Measurements from ENCODE around the gene XPO6.

XPO6 gene

DNA sequence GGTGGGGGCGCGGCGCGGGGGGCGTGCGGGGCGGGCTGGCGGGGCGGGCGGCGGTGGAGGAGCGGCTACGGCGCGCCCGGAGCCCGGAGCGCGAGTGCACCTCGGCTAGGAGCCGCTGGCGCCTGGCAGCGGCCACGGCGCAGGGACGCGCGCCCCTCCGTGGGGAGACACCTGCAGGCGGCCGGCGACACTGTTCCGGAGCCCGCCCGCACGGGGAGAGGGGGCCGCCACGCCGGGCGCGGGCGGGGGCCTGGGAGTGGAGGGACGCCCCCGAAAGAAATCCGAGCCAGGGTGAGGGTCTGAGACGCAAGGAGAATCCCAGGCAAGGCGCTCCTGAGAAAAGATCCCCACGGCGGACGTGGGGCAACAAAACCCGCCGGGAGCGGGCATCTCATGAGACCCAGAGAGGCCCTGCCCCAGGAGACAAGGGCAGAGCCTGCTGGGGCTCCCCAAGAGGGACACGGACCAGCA is 148.1 kb downstream of the XPO6 start, which contains the start of gene GSG1L:
Gene GSG1L, minus strand, starts transcription at position 124 of the 471 bp plus-strand sequence. CDS start 290 bp downstream, outside the sequence.
- DNase-seq (ENCODE audit: low read depth in 2 of 2) = no peak

GRCh38 chr16:28062847-28063521 is 148.8 kb downstream of the XPO6 start:
- DNase-seq (ENCODE audit: low read depth in 2 of 2) = no peak

DNA sequence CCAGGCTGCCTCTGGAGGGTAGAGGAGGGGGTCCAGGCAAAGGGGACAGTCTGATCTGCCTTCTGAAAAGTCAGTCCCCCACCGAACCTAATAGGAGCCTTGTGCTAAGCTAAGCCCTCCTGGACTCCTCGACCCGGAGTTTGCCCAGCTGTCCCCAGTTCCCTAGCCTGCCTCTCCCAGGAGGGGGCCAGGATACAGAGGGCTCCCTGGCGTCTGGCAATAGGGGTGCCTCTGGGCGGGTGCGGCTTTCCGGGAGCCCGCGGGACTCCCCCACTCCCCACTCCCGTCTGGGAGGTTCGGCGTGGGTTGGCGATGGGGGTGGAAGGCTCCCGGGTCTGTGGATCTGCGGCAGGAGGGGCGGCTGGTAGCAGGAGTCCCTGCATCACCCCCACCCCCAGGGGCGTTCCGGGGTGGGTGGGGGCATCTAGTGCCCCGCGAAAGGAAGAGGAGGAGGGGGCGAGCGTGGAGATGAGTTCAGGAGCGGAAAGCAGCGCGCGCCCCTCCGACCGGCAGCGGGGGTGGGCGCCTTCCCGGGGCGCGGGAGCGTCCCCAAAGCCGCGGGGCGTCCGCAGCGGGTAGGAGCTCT is 149.4 kb downstream of the XPO6 start:
- no peak for DNase-seq (ENCODE audit: low read depth in 2 of 2)

DNA sequence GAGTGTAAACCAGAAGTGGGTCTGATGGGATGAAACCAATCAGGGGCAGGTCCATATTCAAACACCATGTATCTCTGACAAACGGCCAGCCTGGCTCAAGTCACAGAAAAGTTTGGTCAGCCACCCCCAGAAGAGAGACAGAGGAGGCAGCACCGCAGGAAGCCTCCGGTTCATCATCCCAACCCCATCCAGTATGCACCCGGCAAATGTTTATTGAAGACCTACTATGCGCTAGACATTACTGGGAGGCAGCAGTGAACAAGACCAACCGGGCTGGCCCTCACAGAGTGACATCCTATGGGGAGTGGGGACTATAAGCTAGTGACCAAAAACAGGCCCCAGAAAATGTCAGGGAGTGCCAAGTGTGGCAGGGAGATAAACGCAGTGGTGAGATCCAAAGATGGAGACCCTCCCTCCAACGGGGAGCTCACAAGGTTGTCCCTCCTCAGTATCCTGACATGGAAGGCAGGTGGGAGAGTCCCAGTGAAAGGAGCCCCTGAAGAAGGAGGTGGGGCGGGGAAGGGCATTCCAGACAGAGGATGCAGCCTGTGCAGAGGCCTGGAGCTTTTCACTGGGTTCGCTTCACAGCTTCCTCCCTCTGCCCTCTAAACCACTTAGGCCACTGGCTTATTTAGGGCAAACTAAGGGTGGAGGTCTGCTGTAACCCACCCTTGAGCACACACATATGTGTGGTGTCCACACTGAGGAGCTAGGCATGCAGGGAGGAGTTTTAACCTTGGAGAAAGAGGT is 150.2 kb downstream of the XPO6 start:
- DNase-seq (ENCODE audit: low read depth in 2 of 2) = no peak

GRCh38 chr16:28059841-28060575 is 151.8 kb downstream of the XPO6 start:
- no peak for DNase-seq (ENCODE audit: low read depth in 2 of 2)

- DNase-seq (ENCODE audit: low read depth in 2 of 2) = no peak
These were observed 152.8 kb downstream of the XPO6 start for GRCh38 chr16:28058839-28059589.

DNA sequence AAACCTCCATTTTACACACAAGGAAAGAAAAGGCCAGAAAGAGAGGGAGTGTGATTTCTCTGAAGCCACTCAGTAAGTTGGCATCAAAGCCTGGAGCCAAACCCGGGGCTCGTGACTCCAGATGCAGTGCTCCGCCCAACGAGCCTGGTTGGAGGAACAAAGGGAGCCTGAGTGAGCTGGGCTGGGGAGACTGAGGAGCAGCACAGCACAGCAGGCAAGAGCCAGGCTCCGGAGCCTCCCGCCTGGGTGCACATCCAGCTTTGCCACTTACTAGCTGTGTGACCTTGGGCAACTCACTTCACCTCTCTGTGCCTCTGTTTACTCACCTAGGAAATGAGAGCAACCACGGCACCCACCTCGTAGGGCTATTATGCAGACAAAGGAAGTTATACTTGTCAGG is 153.8 kb downstream of the XPO6 start:
- no peak for DNase-seq (ENCODE audit: low read depth in 2 of 2)

GRCh38 chr16:28053461-28053860 is 158.3 kb downstream of the XPO6 start:
- no peak for DNase-seq (ENCODE audit: low read depth in 2 of 2)

- no peak for DNase-seq (ENCODE audit: low read depth in 2 of 2)
These were observed 159.3 kb downstream of the XPO6 start for GRCh38 chr16:28052274-28053128.

DNA sequence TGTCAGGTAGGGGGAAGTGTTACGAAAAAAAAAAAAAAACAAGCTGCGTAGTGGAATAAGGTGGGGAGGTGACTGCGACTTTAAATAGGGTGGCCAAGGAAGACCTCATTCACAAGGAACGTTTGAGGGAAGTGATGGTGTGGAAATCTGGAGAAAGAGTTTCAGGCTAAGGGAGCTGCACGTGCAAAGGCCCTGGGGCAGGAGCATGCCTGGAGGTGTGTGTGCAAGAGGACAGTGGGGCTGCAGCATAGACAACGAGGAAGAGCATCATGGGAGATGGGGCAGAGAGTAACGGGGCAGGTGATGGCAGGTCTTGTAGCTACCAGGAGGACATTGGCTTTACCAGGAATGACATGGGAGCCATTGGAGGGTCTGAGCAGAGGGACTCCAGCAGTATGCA is 160.3 kb downstream of the XPO6 start:
- no peak for DNase-seq (ENCODE audit: low read depth in 2 of 2)
